Prostate gland (tissue), 2 donors: ENCODE data around the gene TTC22. TPM values are rescaled to one million over a fixed set of nuclear protein-coding genes. Genes with fewer than 3 reads are reported as not detected.

Source experiments
- DNase-seq: peaks from one replicate; pipeline ENCODE4 v3.0.0-alpha.2; 2019; ENCODE audit warnings: low spot score
- H3K27ac ChIP-seq, 2 donors: fragments of 200-600 bp; sonication (generic); 2 replicates each; pipeline ENCODE4 v1.5.1; 2017 to 2019
- H3K27me3 ChIP-seq: fragments of 200-600 bp; sonication (generic); replicated peaks from 2 replicates; pipeline ENCODE4 v1.5.1; 2019; ENCODE audit not compliant: insufficient read depth
- H3K36me3 ChIP-seq, 2 donors: fragments of 200-600 bp; sonication (generic); 1 replicate in 1 of 2; 2 replicates in 1 of 2; pipeline versions ENCODE4 v1.5.1 to v1.8.1; 2017 to 2019
- H3K4me1 ChIP-seq: fragments of 200-600 bp; sonication (generic); replicated peaks from 2 replicates; pipeline ENCODE4 v1.5.1; 2019
- H3K4me3 ChIP-seq, 2 donors: fragments of 200-600 bp; sonication (generic); 2 replicates each; pipeline ENCODE4 v1.5.1; 2017 to 2019
- H3K9me3 ChIP-seq: fragments of 200-600 bp; sonication (generic); 2 replicates; pipeline ENCODE4 v1.5.1; 2017
- CTCF ChIP-seq, 4 experiments: fragments of 200-600 bp in 2 of 4; fragments of 450-650 bp in 2 of 4; sonication (generic) in 2 of 4; IDR thresholded peaks; 1 replicate in 3 of 4; 2 replicates in 1 of 4; pipeline ENCODE4 v1.5.1; 2016 to 2019; ENCODE audit warnings: antibody characterized with exemption in 4 of 4, mild to moderate bottlenecking in 2 of 4, moderate library complexity in 2 of 4
- POLR2A ChIP-seq: fragments of 450-650 bp; IDR thresholded peaks from one replicate; pipeline ENCODE4 v1.6.1; 2016; ENCODE audit warnings: antibody characterized with exemption, mild to moderate bottlenecking
- POLR2AphosphoS5 ChIP-seq: sonication (generic); formaldehyde crosslinking; IDR thresholded peaks from one replicate; pipeline ENCODE4 v1.6.1; 2017; ENCODE audit warnings: antibody characterized with exemption
- WGBS: methylation state at CpG from one replicate; pipeline ENCODE4 v1.1.5; 2018; 5-methylcytosine and 5-hydroxymethylcytosine counted together
- intact Hi-C: fragments of 100-400 bp; cut with DNase I; formaldehyde crosslinking; loops from one replicate; pipeline ENCODE4 v1.14.2; 2022
- total RNA-seq, 2 donors: library from RNA; depleted of rRNA; stranded (reverse); fragments of >200 nt; gene quantifications; one replicate each; pipeline ENCODE4 v1.1.0, GENCODE V29; 2016

TTC22 gene
- total RNA-seq, 2 donors from 2014 or later = 18.0 to 30.4 TPM

- intact Hi-C loops = no loop called here
- H3K9me3 ChIP-seq = no peaks in the 10 kb centered on the region
- H3K4me1 ChIP-seq = no peaks in the 10 kb centered on the region
- 83% methylated on average over 4 of the region's 4 CpGs for WGBS
- DNase-seq = no peak
- H3K27me3 ChIP-seq = no peaks in the 10 kb centered on the region
- H3K4me3 ChIP-seq = no peak overlapping the region
- TF ChIP-seq POLR2AphosphoS5 (no peak), POLR2A (no peak), CTCF (IDR thresholded peaks at IDR 0.05) (no peak)
- H3K36me3 ChIP-seq = peaks cover 0 to 17% of the 10 kb centered on the region in 2 donors
- H3K27ac ChIP-seq = no peak overlapping the region
Observed at GRCh38 chr1:54741531-54741930, 59.6 kb downstream of the TTC22 start.

- Histone ChIP-seq H3K4me3 (no peak overlapping the region), H3K27me3 (no peaks in the 10 kb centered on the region), H3K9me3 (no peaks in the 10 kb centered on the region), H3K27ac (no peak overlapping the region), H3K36me3 (peaks cover 0 to 17% of the 10 kb centered on the region in 2 donors), H3K4me1 (no peaks in the 10 kb centered on the region)
- TF ChIP-seq CTCF (IDR thresholded peaks at IDR 0.05) (no peak), POLR2AphosphoS5 (no peak), POLR2A (no peak)
- 84% methylated on average over 6 of the region's 6 CpGs for WGBS
- DNase-seq = no peak
- intact Hi-C loops = no loop called here
Observed at GRCh38 chr1:54738244-54738643, 62.9 kb downstream of the TTC22 start.

- intact Hi-C loops = no loop called here
- no peak for DNase-seq
- Histone ChIP-seq H3K27me3 (no peaks in the 10 kb centered on the region), H3K4me3 (no peak overlapping the region), H3K4me1 (no peaks in the 10 kb centered on the region), H3K9me3 (no peaks in the 10 kb centered on the region), H3K36me3 (peaks cover 0 to 10% of the 10 kb centered on the region in 2 donors), H3K27ac (no peak overlapping the region)
- no peak for TF ChIP-seq CTCF (IDR thresholded peaks at IDR 0.05)
- no peak for TF ChIP-seq POLR2AphosphoS5
- no peak for TF ChIP-seq POLR2A
- 95% methylated on average over 5 of the region's 5 CpGs for WGBS
Observed at GRCh38 chr1:54736685-54737084, 64.4 kb downstream of the TTC22 start.

Other genes with a start within 250 kb of the TTC22 start
- not detected for gene FAM151A, start 177.8 kb downstream of the TTC22 start, total RNA-seq
- 10 to 100 TPM in 1 of 2 donors, 1 to 10 TPM in 1; 5.2 to 18.0 TPM for gene MROH7, start 159.5 kb downstream of the TTC22 start, total RNA-seq
- 10 to 100 TPM; 15.9 to 17.4 TPM for gene TTC4, start 85.5 kb downstream of the TTC22 start, total RNA-seq
- gene PARS2, start 36.8 kb downstream of the TTC22 start, total RNA-seq = 10 to 100 TPM; 12.0 to 12.2 TPM
- gene DHCR24, start 85.9 kb upstream of the TTC22 start, total RNA-seq = 100 to 1,000 TPM; 152 to 154 TPM
- 1 to 10 TPM; 2.4 to 5.4 TPM for gene TMEM61, start 179.3 kb upstream of the TTC22 start, total RNA-seq
- gene BSND, start 197.6 kb upstream of the TTC22 start, total RNA-seq = under 1 TPM in 1 of 2 donors, not detected in 1; 0.11 TPM
- under 1 TPM in 1 of 2 donors, not detected in 1; 0.45 TPM for gene PCSK9, start 238.2 kb upstream of the TTC22 start, total RNA-seq